A172 (cell line): ENCODE results near the gene BACH2. TPM values are rescaled to one million over a fixed set of nuclear protein-coding genes. Genes with fewer than 3 reads are reported as not detected.
A peak's percentile ranks its signal among the peaks of the same experiment; 100 is the strongest.
"Not testable (repeated sequence)": the region's sequence is repeated elsewhere in the genome, so short reads cannot be mapped to it uniquely, and the experiment has no call there.

Experiments
- DNase-seq: peaks from one replicate; pipeline ENCODE4 v3.0.0-alpha.2; 2015; ENCODE audit warnings: low spot score
- total RNA-seq: library from RNA; depleted of rRNA; stranded (reverse); fragments of >200 nt; shearing (Covaris generic); gene quantifications from 2 replicates; pipeline ENCODE4 v1.2.3, GENCODE V29; 2014

BACH2 gene
- total RNA-seq, 1 experiment from 2014 or later, result 0.03 TPM

GRCh38 chr6:90214966-90215365 lies 81.7 kb downstream of the BACH2 start:
- no peak for DNase-seq

GRCh38 chr6:90214461-90214860 lies 82.2 kb downstream of the BACH2 start:
- DNase-seq, result no peak

GRCh38 chr6:90212274-90212673 lies 84.4 kb downstream of the BACH2 start:
- no peak for DNase-seq

- DNase-seq, result no peak
Measured at GRCh38 chr6:90209527-90209926, 87.1 kb downstream of the BACH2 start.

GRCh38 chr6:90208690-90209089 lies 88.0 kb downstream of the BACH2 start:
- DNase-seq, result not testable (repeated sequence)

- DNase-seq, result peak; percentile 21
Measured at GRCh38 chr6:90204327-90205056, 92.2 kb downstream of the BACH2 start.

- no peak for DNase-seq
Measured at GRCh38 chr6:90203672-90204071, 93.0 kb downstream of the BACH2 start.

GRCh38 chr6:90202156-90202555 lies 94.5 kb downstream of the BACH2 start:
- no peak for DNase-seq

- DNase-seq, result no peak
Measured at GRCh38 chr6:90199900-90200299, 96.7 kb downstream of the BACH2 start.

GRCh38 chr6:90198758-90199425 lies 97.8 kb downstream of the BACH2 start:
- DNase-seq, result no peak

GRCh38 chr6:90197854-90198496 lies 98.7 kb downstream of the BACH2 start:
- DNase-seq, result no peak

- DNase-seq, result no peak
Measured at GRCh38 chr6:90195094-90195829, 101.4 kb downstream of the BACH2 start.

- DNase-seq, result peak; percentile 33
Measured at GRCh38 chr6:90194371-90194841, 102.2 kb downstream of the BACH2 start.

GRCh38 chr6:90193359-90193758 lies 103.3 kb downstream of the BACH2 start:
- no peak for DNase-seq

GRCh38 chr6:90192857-90193256 lies 103.8 kb downstream of the BACH2 start:
- no peak for DNase-seq

- no peak for DNase-seq
Measured at GRCh38 chr6:90190752-90191395, 105.8 kb downstream of the BACH2 start.

GRCh38 chr6:90190131-90190530 lies 106.5 kb downstream of the BACH2 start:
- DNase-seq, result no peak

GRCh38 chr6:90187437-90188121 lies 109.1 kb downstream of the BACH2 start:
- no peak for DNase-seq

GRCh38 chr6:90186637-90187371 lies 109.8 kb downstream of the BACH2 start:
- DNase-seq, result no peak

GRCh38 chr6:90186026-90186425 lies 110.6 kb downstream of the BACH2 start:
- no peak for DNase-seq
